Retinal pigment epithelial cell (primary cell): ENCODE results near the gene POU2F1.

ENCODE experiments used
- DNase-seq: peaks from one replicate; pipeline ENCODE4 v3.0.0-alpha.2; 2010; ENCODE audit warnings: low read depth
- H3K4me3 ChIP-seq: 2 replicates; pipeline ENCODE4 v1.5.1; 2011; ENCODE audit warnings: mild to moderate bottlenecking, low read length, control low read depth, moderate library complexity
- TF ChIP-seq, protein P1 (sequence below): conservative IDR thresholded peaks from 2 replicates; pipeline ENCODE4 v1.5.1; 2011; ENCODE audit warnings: low read depth, low read length, control low read depth, inconsistent platforms

POU2F1 gene

DNA sequence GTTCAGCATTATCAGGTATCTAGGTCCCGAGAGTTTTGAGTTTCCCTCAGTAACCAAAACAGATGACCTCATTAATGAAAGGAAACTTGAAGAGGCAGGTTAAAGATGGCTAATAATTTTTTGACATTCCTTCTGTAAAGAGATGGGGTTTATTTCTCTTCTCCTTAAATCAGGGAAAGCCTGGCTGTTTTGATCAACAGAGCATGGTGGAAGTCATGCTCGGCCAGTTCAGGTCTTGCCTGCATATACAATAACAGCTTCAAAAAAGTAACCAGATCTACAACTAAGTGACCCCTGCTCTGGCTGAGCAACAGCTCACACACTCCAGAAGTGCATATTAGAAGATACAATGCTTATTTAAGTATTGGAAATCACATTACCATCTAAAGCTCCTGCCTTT lies 36.6 kb upstream of the POU2F1 start:
- H3K4me3 ChIP-seq, result no peak overlapping the region
- TF ChIP-seq, protein P1, sequence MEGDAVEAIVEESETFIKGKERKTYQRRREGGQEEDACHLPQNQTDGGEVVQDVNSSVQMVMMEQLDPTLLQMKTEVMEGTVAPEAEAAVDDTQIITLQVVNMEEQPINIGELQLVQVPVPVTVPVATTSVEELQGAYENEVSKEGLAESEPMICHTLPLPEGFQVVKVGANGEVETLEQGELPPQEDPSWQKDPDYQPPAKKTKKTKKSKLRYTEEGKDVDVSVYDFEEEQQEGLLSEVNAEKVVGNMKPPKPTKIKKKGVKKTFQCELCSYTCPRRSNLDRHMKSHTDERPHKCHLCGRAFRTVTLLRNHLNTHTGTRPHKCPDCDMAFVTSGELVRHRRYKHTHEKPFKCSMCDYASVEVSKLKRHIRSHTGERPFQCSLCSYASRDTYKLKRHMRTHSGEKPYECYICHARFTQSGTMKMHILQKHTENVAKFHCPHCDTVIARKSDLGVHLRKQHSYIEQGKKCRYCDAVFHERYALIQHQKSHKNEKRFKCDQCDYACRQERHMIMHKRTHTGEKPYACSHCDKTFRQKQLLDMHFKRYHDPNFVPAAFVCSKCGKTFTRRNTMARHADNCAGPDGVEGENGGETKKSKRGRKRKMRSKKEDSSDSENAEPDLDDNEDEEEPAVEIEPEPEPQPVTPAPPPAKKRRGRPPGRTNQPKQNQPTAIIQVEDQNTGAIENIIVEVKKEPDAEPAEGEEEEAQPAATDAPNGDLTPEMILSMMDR, result no peak
- no peak for DNase-seq

DNA sequence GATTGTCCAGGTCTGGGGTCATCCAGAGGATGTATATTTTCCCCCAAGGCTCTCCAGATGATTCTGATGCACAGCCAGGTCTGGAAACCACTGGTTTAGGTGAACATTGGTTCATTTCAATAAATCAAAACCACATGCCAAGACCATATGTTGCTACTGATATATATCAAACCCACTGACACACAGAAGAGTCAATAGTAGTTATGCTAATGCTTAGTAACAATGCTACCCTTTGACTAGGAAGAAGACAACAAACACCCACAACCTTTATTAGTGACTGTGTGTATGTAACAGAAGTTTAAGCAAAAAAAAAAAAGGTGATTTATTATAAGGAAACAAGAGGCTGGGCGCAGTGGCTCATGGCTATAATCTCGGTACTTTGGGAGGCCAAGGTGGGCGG lies 35.6 kb upstream of the POU2F1 start:
- TF ChIP-seq, protein P1, result no peak
- H3K4me3 ChIP-seq, result no peak overlapping the region
- no peak for DNase-seq

DNA sequence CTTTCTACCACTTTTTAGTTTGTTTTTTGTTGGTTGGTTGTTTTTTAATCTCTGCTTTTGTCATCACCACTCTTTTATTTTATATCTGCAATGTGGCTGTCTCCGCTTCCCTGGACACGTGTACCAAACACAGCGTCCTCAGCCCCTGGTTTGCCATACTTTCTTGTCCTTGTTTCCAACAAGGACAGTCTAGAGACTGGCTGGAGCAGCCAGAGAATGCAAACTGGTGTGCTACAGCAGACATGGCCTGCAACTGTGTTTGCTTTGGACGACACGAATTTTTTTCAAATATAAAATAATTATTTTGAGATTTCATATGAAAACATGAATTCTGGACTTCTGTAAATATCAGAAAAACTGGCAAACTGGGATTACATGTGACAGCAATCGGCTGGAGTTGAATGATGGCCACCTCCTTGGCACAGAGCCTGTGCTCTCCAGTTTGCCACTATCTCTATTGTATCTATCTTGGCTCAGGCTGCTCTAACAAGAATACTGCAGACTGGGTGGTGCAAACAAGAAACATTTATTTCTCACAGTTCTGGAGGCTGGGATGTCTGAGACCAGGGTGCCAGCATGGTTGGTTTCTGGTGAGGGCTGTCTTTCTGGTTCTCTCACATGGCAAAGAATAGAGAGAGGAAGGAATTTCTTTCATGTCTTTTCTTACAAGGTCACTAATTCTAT lies 34.6 kb upstream of the POU2F1 start:
- H3K4me3 ChIP-seq, result no peak overlapping the region
- DNase-seq, result no peak
- TF ChIP-seq, protein P1, result no peak

DNA sequence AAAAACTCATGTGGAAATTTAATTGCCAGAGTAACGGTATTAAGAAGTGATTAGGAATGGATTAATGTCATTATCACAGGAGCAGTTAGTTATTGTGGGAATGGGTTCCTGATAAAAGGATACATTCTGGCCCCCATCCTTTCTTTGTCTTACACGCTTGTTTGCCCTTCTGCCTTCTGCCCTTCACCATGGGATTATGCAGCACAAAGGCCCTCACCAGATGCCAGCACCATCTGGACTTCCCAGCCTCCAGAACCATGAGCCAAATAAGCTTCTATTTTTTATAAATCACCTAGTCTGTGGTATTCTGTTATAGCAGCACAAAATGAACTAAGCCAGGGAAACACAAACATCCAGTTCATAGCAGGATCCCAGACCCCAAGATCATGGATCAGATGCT lies 33.9 kb upstream of the POU2F1 start:
- TF ChIP-seq, protein P1, result no peak
- DNase-seq, result no peak
- H3K4me3 ChIP-seq, result no peak overlapping the region

DNA sequence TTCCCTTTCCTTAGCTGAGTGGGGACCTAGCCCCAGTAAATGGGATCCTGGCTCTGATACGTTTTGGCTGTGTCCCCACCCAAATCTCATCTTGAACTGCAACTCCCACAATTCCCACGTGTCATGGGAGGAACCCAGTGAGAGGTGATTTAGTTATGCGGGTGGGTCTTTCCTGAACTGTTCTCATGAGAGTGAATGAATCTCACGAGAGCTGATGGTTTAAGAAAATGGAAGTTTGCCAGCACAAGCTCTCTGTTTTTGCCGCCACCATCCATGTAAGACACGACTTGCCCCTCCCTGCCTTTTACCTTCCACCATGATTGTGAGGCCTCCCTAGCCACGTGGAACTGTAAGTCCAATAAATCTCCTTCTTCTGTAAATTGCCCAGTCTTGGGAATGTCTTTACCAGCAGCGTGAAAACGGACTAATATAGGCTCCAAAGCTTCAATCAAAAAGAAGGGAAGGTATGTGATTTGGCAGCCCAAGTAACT lies 29.9 kb upstream of the POU2F1 start:
- TF ChIP-seq, protein P1, result no peak
- H3K4me3 ChIP-seq, result no peak overlapping the region
- no peak for DNase-seq

DNA sequence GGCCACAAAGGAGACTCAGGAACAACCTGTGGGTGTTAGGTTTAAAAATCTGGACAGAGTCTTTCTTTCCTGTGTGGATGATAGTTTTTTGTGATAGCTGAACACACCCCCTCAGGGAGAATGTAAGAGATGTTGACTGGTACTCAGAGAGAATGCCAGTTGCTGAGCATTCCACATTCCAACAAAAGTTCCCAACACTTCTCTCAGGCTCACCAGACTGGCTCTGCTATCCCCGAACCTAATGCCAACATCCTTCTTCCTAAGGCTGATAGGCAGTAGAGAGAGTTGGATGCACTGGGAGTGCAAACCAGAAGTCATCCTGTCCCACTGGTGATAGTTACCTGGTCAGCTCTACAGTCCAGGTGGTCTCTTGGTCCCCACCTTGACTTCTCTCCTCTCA lies 28.7 kb upstream of the POU2F1 start:
- TF ChIP-seq, protein P1, result no peak
- DNase-seq, result no peak
- H3K4me3 ChIP-seq, result no peak overlapping the region

DNA sequence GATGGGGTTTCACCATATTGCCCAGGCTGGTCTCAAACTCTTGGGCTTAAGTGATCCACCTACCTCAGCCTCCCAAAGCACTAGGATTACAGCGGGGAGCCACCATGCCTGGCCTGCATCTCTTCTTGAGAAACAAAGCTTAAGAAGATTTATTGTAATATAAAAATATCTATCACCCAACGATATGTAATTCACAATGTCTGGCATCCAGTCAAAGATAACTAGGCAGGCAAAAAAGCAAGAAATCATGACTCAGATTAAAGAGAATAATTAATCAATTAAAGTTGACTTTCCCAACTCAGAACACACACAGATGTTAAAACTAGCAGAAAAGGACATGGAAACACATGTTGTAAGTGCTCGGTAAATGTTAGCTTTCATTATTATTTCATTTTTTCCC lies 26.5 kb upstream of the POU2F1 start:
- no peak for DNase-seq
- TF ChIP-seq, protein P1, result no peak

More for the DNA sequence above, 26.5 kb upstream of the POU2F1 start:
- H3K4me3 ChIP-seq, result no peak overlapping the region
